Mesendoderm (in vitro differentiated cells): Measurements from ENCODE around the gene CLK4.

Source experiments
- DNase-seq: peaks from one replicate; pipeline ENCODE4 v3.0.0; 2013
- H2AK5ac ChIP-seq: 2 replicates; pipeline ENCODE4 v1.6.1; 2013; ENCODE audit warnings: low read length, inconsistent platforms
- H2BK120ac ChIP-seq: 2 replicates; pipeline ENCODE4 v1.6.1; 2013; ENCODE audit warnings: low read depth, mild to moderate bottlenecking, low read length, moderate library complexity, mixed read lengths
- H2BK15ac ChIP-seq: replicated peaks from 2 replicates; pipeline ENCODE4 v1.6.1; 2013; ENCODE audit warnings: low read depth, mild to moderate bottlenecking, moderate library complexity
- H2BK5ac ChIP-seq: 2 replicates; pipeline ENCODE4 v1.6.1; 2013; ENCODE audit warnings: low read length, inconsistent platforms
- H3K18ac ChIP-seq: 2 replicates; pipeline ENCODE4 v1.6.1; 2013; ENCODE audit warnings: mild to moderate bottlenecking, low read length, mixed read lengths
- H3K23ac ChIP-seq: one replicate; pipeline ENCODE4 v1.6.1; 2013; ENCODE audit warnings: low read length
- H3K27ac ChIP-seq: 2 replicates; pipeline ENCODE4 v1.5.1; 2013; ENCODE audit warnings: low read depth, mild to moderate bottlenecking, inconsistent platforms, low read length, moderate library complexity
- H3K27me3 ChIP-seq: 2 replicates; pipeline ENCODE4 v1.6.1; 2013; ENCODE audit warnings: low read length, control low read depth, mild to moderate bottlenecking, inconsistent platforms; ENCODE audit not compliant: insufficient read depth, poor library complexity
- H3K36me3 ChIP-seq: 2 replicates; pipeline ENCODE4 v1.6.1; 2013; ENCODE audit warnings: low read length, inconsistent platforms; ENCODE audit not compliant: control insufficient read depth, insufficient read depth
- H3K4ac ChIP-seq: one replicate; pipeline ENCODE4 v1.6.1; 2013; ENCODE audit warnings: low read depth, mild to moderate bottlenecking, low read length, moderate library complexity
- H3K4me1 ChIP-seq: 2 replicates; pipeline ENCODE4 v1.6.1; 2013; ENCODE audit warnings: low read depth, low read length, inconsistent platforms; ENCODE audit not compliant: control insufficient read depth
- H3K4me2 ChIP-seq: 2 replicates; pipeline ENCODE4 v1.6.1; 2013; ENCODE audit warnings: low read length
- H3K4me3 ChIP-seq: 2 replicates; pipeline ENCODE4 v1.5.1; 2013; ENCODE audit warnings: mild to moderate bottlenecking, low read length
- H3K56ac ChIP-seq: one replicate; pipeline ENCODE4 v1.6.1; 2013; ENCODE audit warnings: low read length
- H3K79me1 ChIP-seq: 2 replicates; pipeline ENCODE4 v1.6.1; 2013; ENCODE audit warnings: low read length, inconsistent platforms
- H3K79me2 ChIP-seq: 2 replicates; pipeline ENCODE4 v1.6.1; 2013; ENCODE audit warnings: mild to moderate bottlenecking, low read length; ENCODE audit not compliant: control insufficient read depth, insufficient read depth
- H3K9ac ChIP-seq: 2 replicates; pipeline ENCODE4 v1.6.1; 2013; ENCODE audit warnings: low read length, inconsistent platforms
- H4K5ac ChIP-seq: one replicate; pipeline ENCODE4 v1.6.1; 2013; ENCODE audit warnings: low read length
- H4K8ac ChIP-seq: one replicate; pipeline ENCODE4 v1.6.1; 2013; ENCODE audit warnings: low read depth, mild to moderate bottlenecking, control low read depth, low read length, moderate library complexity
- WGBS: extraction: QIAGEN DNeasy Blood & Tissue Kit; methylation state at CpG from one replicate; pipeline ENCODE4 v1.1.7; 2013; ENCODE audit warnings: low lambda C conversion rate, missing lambda C conversion rate; ENCODE audit not compliant: insufficient coverage; ENCODE audit errors: extremely low coverage; 5-methylcytosine and 5-hydroxymethylcytosine counted together

The CLK4 gene

DNA sequence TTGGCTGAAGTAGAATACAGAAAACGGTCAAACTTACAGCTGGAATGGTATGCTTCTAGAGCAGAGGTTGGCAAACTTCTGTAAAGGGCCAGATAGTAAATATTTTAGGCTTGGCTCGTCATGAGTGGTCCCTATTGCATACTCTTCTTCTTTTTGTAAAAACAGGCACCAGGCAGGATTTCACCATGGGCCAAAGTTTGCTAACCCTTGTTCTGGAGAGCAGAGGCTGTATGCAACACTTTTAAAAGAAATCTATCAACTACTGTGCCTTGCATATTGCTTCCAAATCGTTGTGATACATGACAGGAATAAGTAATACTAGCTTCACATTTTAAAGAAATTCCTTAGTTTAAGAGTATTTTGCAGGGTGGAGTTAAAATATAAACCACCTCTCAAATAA, 21.1 kb downstream of the CLK4 start:
- no peak overlapping the region for H2AK5ac ChIP-seq
- H3K56ac ChIP-seq: no peak overlapping the region
- H2BK5ac ChIP-seq: no peak overlapping the region
- H3K4me3 ChIP-seq: no peak overlapping the region
- peaks cover 4% of the 10 kb centered on the region for H3K36me3 ChIP-seq
- DNase-seq: no peak
- H3K18ac ChIP-seq: no peak overlapping the region
- no CpG with 5 or more reads among the region's 3 CpGs for WGBS
- no peaks in the 10 kb centered on the region for H3K27me3 ChIP-seq
- H4K8ac ChIP-seq: no peak overlapping the region
- H3K9ac ChIP-seq: no peak overlapping the region
- no peak overlapping the region for H2BK120ac ChIP-seq
- no peak overlapping the region for H3K27ac ChIP-seq
- no peaks in the 10 kb centered on the region for H3K79me2 ChIP-seq
- H3K23ac ChIP-seq: no peak overlapping the region
- no peak overlapping the region for H3K4me2 ChIP-seq
- no peaks in the 10 kb centered on the region for H3K4me1 ChIP-seq
- no peaks in the 10 kb centered on the region for H3K79me1 ChIP-seq
- no peak overlapping the region for H4K5ac ChIP-seq
- H3K4ac ChIP-seq: no peak overlapping the region
- no peak overlapping the region for H2BK15ac ChIP-seq

DNA sequence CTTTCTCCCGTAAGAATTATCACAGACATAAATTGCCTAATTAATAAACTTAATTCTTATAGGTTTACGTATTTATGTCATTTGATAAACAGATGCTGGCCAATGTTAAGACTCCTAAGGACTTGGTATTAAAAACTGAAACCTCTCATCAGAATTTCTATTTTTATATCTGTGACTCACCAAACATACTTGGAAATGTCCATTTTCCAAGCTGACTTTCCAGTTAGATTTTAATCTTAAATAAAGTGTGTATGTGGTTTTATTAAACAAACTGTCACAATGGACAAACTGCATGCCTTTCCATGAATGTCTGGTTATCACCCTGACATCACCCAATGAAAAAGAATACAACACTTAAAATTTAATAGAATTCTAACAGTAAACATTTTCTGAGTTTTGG, 24.1 kb downstream of the CLK4 start:
- Histone ChIP-seq H3K4me2 (no peak overlapping the region), H3K56ac (no peak overlapping the region), H3K79me1 (no peaks in the 10 kb centered on the region), H2AK5ac (no peak overlapping the region), H2BK15ac (no peak overlapping the region), H4K5ac (no peak overlapping the region), H3K79me2 (no peaks in the 10 kb centered on the region), H3K27me3 (no peaks in the 10 kb centered on the region), H3K4ac (no peak overlapping the region), H3K4me3 (no peak overlapping the region), H2BK120ac (no peak overlapping the region), H3K4me1 (no peaks in the 10 kb centered on the region), H2BK5ac (no peak overlapping the region), H3K36me3 (peaks cover 2% of the 10 kb centered on the region), H3K23ac (no peak overlapping the region), H3K18ac (no peak overlapping the region), H3K27ac (no peak overlapping the region), H4K8ac (no peak overlapping the region), H3K9ac (no peak overlapping the region)
- DNase-seq: no peak
- no CpG with 5 or more reads among the region's 2 CpGs for WGBS

DNA sequence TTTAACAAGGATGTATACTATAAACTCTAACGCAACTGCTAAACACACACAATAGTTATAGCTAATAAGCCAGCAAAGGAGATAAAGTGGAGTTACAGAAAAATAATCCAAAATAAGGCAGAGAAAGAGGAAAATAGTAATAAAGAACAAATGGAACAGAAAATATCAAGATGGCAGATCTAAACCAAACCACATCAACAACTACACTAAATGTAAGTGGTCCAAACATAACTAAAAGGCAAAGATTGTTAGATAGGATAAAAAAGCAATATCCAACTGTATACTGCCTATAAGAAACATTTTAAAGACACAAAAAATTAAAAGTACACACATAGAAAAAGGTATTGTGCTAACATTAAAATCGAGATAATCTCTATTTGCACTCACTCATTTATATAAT, 31.1 kb downstream of the CLK4 start:
- Histone ChIP-seq H3K56ac (no peak overlapping the region), H3K23ac (no peak overlapping the region), H4K5ac (no peak overlapping the region), H4K8ac (no peak overlapping the region), H3K27me3 (no peaks in the 10 kb centered on the region), H3K36me3 (no peaks in the 10 kb centered on the region), H3K79me2 (no peaks in the 10 kb centered on the region), H2BK5ac (no peak overlapping the region), H3K9ac (no peak overlapping the region), H3K4me3 (no peak overlapping the region), H3K79me1 (no peaks in the 10 kb centered on the region), H2BK15ac (no peak overlapping the region), H3K27ac (no peak overlapping the region), H2BK120ac (no peak overlapping the region), H3K18ac (no peak overlapping the region), H3K4me1 (no peaks in the 10 kb centered on the region), H3K4me2 (no peak overlapping the region), H2AK5ac (no peak overlapping the region), H3K4ac (no peak overlapping the region)
- no CpG with 5 or more reads among the region's 2 CpGs for WGBS
- no peak for DNase-seq

DNA sequence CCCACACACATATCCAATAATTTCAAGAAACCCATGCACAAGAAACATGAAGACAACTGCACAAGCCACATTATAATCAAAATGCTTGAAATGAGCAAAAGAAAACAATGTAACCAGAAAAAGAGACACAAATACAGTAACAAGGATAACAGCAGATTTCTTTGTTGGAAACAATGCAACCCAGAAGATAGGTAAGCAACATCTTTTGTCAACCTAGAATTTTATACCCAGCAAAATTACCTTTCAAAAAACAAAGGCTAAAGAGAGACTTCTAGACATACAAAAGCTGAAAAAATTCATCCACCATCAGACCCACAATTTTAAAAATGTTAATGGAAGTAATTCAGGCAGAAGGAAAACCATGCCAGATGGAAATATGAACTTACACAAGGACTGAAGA, 31.7 kb downstream of the CLK4 start:
- Histone ChIP-seq H4K8ac (no peak overlapping the region), H3K4me3 (no peak overlapping the region), H4K5ac (no peak overlapping the region), H3K9ac (no peak overlapping the region), H3K23ac (no peak overlapping the region), H3K36me3 (no peaks in the 10 kb centered on the region), H2BK15ac (no peak overlapping the region), H3K27ac (no peak overlapping the region), H2BK5ac (no peak overlapping the region), H3K27me3 (no peaks in the 10 kb centered on the region), H3K79me2 (no peaks in the 10 kb centered on the region), H3K4me1 (no peaks in the 10 kb centered on the region), H3K18ac (no peak overlapping the region), H3K56ac (no peak overlapping the region), H3K79me1 (no peaks in the 10 kb centered on the region), H3K4ac (no peak overlapping the region), H3K4me2 (no peak overlapping the region), H2BK120ac (no peak overlapping the region), H2AK5ac (no peak overlapping the region)
- peak; percentile 13 for DNase-seq

DNA sequence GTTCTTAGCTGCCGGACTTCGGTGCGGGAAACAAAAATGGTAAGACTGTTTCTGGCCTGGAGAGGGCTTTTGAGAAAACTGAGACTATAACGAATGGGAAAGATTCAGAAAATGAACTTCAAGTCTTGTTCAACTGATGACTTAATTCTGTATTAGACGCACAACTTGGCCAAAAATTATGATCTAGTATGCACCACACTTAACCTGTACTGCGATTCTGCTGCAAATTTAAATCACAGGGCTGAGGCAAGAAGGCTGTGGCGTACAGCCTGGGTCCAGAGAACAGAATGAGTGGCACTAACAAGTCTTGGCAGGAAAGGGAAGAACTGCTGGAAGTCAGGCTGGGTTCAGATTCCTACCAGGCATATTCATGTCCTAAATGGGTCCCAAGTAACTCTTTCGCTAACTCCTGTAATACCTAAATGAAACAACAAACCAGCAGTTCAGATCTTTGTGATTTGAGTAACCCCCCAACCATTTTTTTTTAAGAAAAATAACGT, 35.9 kb downstream of the CLK4 start:
- Histone ChIP-seq H3K4me1 (peaks cover 3% of the 10 kb centered on the region), H3K4ac (no peak overlapping the region), H2BK15ac (no peak overlapping the region), H3K79me1 (no peaks in the 10 kb centered on the region), H3K56ac (peak overlapping the region; percentile 36), H3K18ac (no peak overlapping the region), H2AK5ac (peak overlapping the region; percentile 80), H3K79me2 (no peaks in the 10 kb centered on the region), H3K27me3 (peaks cover 2% of the 10 kb centered on the region), H4K5ac (no peak overlapping the region), H2BK5ac (no peak overlapping the region), H3K4me3 (no peak overlapping the region), H2BK120ac (no peak overlapping the region), H3K23ac (peak overlapping the region; percentile 9), H3K36me3 (no peaks in the 10 kb centered on the region), H3K4me2 (no peak overlapping the region), H4K8ac (no peak overlapping the region), H3K9ac (peak overlapping the region; percentile 28), H3K27ac (no peak overlapping the region)
- no peak for DNase-seq
- WGBS: no CpG with 5 or more reads among the region's 9 CpGs

DNA sequence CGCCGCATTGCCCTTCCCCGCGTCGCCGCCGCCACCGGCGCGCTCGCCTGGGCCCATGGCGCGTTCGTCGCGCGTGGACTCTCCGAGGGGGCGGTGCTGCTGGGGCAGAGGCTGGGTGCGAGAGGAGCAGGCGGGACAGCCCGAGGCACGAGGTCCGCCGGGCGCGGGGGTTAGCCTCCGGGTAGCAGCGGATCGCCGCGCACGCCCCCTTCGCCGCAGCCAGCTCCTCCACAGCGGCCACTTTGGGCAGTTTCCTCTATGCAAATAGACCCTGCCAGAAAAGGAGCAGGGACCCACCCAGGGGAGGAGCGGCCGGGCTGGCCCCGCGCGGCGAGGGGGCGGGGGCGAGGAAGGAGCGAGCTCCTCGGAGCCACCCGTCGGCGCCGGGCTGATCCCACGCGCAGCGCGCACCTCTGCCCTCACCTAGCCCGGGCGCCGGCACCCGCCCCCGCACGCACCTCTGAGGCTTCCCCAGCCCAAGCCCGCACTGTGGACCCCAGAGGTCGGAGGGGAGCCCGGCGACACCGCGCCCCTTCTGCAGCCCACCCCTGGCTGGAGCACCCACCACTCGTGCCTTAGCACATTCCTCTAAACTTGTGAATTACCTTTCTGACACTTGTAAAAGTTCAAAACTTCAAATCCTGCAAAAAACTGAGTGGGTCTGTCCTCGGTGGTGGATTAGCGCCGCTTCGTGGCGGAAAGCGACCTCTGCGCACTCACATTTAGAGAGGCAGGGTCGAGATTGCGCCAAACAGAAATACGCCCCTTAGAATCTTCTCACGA, 36.5 kb downstream of the CLK4 start, which contains the start of gene COL23A1:
TSS of gene COL23A1 (minus strand) at position 253 of the 783 bp plus-strand sequence.
- Histone ChIP-seq H3K4ac (peak within 1 kb of the TSS; percentile 28), H3K56ac (peak within 1 kb of the TSS; percentile 93), H3K4me1 (peaks cover 3% of the 10 kb centered on the region), H3K27me3 (peaks cover 2% of the 10 kb centered on the region), H4K8ac (no peak within 1 kb of the TSS), H2BK120ac (no peak within 1 kb of the TSS), H3K9ac (peak within 1 kb of the TSS; percentile 85), H3K4me2 (peak within 1 kb of the TSS; percentile 20), H3K79me1 (peaks cover 2% of the 10 kb centered on the region), H2AK5ac (peak within 1 kb of the TSS; percentile 80), H3K4me3 (peak within 1 kb of the TSS; percentile 17), H2BK15ac (no peak within 1 kb of the TSS), H3K79me2 (no peaks in the 10 kb centered on the region), H4K5ac (no peak within 1 kb of the TSS), H3K27ac (peak within 1 kb of the TSS; percentile 54), H3K36me3 (no peaks in the 10 kb centered on the region), H3K18ac (peak within 1 kb of the TSS; percentile 55), H2BK5ac (no peak within 1 kb of the TSS), H3K23ac (peak within 1 kb of the TSS; percentile 25)
- DNase-seq: peak; percentile 82
- no CpG with 5 or more reads among the region's 78 CpGs for WGBS
